ENCODE measurements around the gene NLRP3.
"Not testable (repeated sequence)": the region's sequence is repeated elsewhere in the genome, so short reads cannot be mapped to it uniquely, and the experiment has no call there.

Gene NLRP3

DNA sequence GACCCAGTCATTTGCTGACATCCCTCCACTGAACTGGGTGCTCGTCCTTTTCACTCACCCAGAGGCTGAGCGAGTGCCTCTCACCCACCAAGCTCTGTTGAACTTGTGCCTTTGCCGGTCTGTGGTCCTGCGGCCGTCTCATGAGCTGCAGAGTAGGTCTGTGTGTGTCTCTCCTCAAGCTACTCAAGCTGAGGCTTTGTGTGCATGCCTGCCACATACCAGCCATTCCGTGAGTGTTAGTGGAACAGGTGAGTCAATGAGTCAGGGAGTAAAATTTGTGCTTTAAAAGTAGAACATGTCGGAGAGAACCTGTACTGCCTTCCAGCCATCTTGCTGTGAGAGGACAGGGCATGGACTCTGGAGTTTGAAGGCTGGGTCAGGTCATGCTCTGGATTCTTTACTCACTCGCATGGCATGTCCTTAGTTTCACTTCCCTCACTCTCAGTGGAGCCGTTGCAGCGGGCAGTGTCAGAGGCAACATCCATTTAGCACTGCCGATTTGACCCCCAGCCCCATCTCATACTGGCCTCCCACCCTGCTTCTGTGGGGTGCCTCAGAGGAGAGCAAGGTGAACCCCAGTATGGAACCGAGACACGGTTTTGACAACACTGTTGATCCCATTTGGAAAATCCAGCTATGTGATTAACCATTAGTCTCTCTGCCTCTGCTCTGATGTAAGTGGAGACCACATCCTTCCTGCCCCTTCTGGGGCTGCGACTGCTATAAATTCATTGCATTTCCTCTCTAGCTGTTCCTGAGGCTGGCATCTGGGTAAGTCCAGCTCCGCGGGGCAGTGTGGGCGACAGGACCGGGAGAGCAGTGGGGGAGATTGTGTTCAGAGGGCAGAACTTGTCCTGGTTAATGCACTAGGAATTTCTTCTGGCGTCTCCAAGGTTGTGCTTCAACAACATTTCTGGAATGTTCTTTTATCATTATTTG, at the start of gene NLRP3:
Gene NLRP3 (plus strand): TSS at position 751 of the 939 bp plus-strand sequence. CDS start 2,628 bp downstream, outside the sequence.
- no peaks in the 10 kb centered on the region for H3K9me3 ChIP-seq
- no peak within 1 kb of the TSS for H3K4me3 ChIP-seq
- no peaks in the 10 kb centered on the region for H3K4me1 ChIP-seq
- peaks cover 15% of the 10 kb centered on the region; the same call in 1 of the 2 replicates for H3K27me3 ChIP-seq (ENCODE audit: low read depth)
- H3K36me3 ChIP-seq (replicated peaks), result no peaks in the 10 kb centered on the region
- DNase-seq (ENCODE audit: low spot score in 2 of 2), result no peak
- in situ Hi-C loops (cut with MboI; ENCODE audit: low sequenced_read_pairs), result no loop called here

DNA sequence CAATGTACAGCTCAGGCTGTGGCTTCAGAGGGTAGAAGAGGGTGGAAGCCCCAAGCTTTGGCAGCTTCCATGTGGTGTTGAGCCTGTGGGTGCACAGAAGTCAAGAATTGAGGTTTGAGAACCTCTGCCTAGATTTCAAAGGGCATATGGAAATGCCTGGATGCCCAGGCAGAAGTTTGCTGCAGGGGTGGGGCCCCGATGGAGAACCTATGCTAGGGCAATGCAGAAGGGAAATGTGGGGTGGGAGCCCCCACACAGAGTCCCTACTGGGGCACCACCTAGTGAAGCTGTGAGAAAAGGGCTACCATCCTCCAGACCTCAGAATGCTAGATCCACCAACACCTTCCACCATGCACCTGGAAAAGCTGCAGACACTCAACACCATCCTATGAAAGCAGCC, 49.6 kb upstream of the NLRP3 start:
- H3K4me3 ChIP-seq; H3K27me3 ChIP-seq (ENCODE audit: low read depth); H3K9me3 ChIP-seq; H3K36me3 ChIP-seq (replicated peaks); in situ Hi-C loops (cut with MboI; ENCODE audit: low sequenced_read_pairs); DNase-seq (ENCODE audit: low spot score in 2 of 2): not testable (repeated sequence)
- H3K4me1 ChIP-seq, result peaks cover 16% of the 10 kb centered on the region

DNA sequence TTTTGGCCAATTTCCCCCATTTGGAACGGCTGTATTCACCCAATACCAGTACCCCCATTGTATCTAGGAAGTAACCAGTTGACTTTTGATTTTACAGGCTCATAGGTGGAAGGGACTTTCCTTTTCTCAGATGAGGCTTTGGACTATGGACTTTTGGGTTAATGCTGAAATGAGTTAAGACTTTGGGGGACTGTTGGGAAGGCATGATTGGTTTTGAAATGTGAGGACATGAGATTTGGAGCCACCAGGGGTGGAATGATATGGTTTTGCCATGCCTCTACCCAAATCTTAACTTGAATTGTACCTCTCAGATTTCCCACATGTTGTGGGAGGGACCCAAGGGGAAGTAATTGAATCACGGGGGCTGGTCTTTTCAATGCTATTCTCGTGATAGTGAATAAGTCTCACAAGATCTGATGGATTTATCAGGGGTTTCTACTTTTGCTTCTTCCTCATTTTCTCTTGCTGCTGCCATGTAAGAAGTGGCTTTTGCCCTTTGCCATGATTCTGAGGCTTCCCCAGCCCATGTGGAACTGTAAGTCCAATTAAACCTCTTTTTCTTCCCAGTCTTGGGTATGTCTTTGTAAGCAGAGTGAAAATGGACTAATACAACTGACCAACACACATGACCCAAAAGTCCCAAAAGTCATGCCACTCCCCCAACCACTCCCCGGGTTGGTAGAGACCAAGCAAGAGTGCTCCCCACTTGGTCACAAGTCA, 48.9 kb upstream of the NLRP3 start:
- H3K36me3 ChIP-seq (replicated peaks), result no peaks in the 10 kb centered on the region
- H3K9me3 ChIP-seq, result peaks cover 9% of the 10 kb centered on the region; the same call in 1 of the 2 replicates
- in situ Hi-C loops (cut with MboI; ENCODE audit: low sequenced_read_pairs), result no loop called here
- no peak overlapping the region for H3K4me3 ChIP-seq
- peaks cover 17% of the 10 kb centered on the region for H3K4me1 ChIP-seq
- DNase-seq (ENCODE audit: low spot score in 2 of 2), result no peak
- H3K27me3 ChIP-seq (ENCODE audit: low read depth), result no peaks in the 10 kb centered on the region

DNA sequence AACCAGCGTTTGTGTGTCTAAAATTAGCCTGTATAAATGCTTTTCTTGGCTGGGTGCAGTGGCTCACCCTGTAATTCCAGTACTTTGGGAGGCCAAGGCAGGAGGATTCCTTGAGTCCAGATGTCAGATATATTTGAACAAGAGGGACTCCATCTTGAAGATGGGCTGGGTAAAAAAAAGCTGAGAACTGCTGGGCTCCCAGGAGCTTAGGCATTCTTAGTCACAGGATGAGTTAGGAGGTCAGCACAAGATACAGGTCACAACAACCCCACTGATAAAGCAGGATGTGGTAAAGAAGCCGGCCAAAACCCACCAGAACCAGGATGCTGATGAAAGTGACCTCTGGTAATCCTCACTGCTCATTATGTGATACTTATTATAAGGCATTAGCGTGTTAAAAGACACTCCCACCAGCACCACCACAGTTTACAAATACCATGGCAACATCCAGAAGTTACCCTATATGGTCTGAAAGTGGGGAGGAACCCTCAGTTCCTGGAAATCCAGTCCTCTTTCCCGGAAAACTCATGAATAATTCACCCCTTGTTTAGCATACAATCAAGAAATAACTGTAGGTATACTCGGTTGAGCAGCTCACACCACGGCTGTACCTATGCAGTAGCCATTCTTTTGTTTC, 48.1 kb upstream of the NLRP3 start:
- Histone ChIP-seq H3K9me3 (peaks cover 9% of the 10 kb centered on the region; the same call in 1 of the 2 replicates), H3K4me3 (no peak overlapping the region), H3K36me3 (replicated peaks) (no peaks in the 10 kb centered on the region), H3K4me1 (peaks cover 17% of the 10 kb centered on the region), H3K27me3 (ENCODE audit: low read depth) (no peaks in the 10 kb centered on the region)
- in situ Hi-C loops (cut with MboI; ENCODE audit: low sequenced_read_pairs), result no loop called here
- DNase-seq (ENCODE audit: low spot score in 2 of 2), result no peak

DNA sequence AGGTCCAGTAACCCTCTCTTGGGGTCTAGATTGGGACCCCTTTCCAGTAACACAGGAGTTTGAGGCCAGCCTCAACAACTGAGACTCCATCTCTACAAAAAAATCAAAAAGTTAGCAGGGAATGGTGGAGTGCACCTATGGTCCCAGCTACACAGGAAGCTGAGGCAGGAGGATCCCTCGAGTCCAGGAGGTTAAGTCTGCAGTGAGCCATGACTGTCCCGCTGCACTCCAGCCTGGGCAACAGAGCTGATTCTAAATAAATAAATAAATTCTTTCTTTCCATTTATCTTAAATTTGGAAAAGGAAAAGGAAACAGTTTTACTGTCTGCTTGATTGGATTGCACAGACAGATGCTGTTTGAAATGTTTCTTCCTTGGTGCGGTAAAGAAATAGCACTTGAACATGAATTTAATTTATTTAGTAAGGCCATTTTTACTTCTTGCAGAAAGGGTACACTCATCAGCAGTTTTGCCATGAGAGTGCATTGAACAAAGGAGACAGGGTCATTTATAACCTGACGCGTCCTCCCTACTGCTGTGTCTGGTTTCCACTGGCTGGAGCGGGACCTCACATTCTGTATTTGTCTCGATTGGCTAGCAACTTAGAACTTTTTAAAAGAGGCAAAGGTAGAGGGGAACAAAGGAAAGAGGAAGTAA, 47.4 kb upstream of the NLRP3 start:
- no peak for DNase-seq (ENCODE audit: low spot score in 2 of 2)
- no peaks in the 10 kb centered on the region for H3K36me3 ChIP-seq (replicated peaks)
- no peak overlapping the region for H3K4me3 ChIP-seq
- in situ Hi-C loops (cut with MboI; ENCODE audit: low sequenced_read_pairs), result no loop called here
- H3K9me3 ChIP-seq, result peaks cover 9% of the 10 kb centered on the region; the same call in 1 of the 2 replicates
- H3K4me1 ChIP-seq, result peaks cover 17% of the 10 kb centered on the region
- H3K27me3 ChIP-seq (ENCODE audit: low read depth), result no peaks in the 10 kb centered on the region

DNA sequence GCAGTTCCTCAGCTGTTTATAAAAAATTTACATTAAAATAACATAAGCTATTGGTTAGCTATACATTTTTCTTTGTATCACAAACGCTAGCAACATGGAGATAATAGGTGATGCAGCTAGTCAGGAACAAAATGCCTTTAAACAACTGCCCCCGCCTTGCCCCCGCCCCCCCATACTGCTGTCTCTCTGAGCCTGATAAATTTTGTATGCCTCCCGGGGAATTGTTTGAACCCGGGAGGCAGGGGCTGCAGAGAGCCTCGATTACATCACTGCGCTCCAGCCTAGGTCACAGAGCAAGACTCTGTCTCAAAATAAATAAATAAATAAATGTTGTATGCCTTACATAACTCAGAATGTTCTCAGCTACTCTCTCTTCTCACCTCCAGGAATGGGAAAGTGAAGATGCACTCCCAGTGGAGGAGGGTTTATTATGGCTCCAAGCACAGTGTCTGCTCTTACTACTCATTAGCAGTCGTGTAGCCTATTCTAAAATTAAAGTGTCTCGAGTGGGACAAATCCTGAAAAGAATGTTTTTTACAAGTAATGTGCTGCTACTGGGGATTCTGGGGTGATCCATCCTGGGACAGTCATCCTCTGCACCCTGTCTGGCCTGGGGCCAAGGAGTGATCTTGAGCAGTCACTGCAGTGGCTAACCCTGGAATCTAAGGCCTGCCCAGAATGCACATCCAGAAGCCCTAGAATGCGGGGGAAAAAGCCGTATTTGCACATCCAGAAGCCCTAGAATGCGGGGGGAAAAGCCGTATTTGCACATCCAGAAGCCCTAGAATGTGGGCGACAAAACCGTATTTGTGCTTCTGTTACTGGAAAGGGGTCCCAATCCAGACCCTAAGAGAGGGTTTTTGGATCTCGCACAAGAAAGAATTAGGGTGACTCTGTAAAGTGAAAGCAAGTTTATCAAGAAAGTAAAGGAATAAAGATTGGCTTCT, 44.9 kb upstream of the NLRP3 start:
- no peaks in the 10 kb centered on the region for H3K9me3 ChIP-seq
- H3K36me3 ChIP-seq (replicated peaks), result no peaks in the 10 kb centered on the region
- H3K4me1 ChIP-seq, result peaks cover 17% of the 10 kb centered on the region
- in situ Hi-C loops (cut with MboI; ENCODE audit: low sequenced_read_pairs), result no loop called here
- H3K4me3 ChIP-seq, result no peak overlapping the region
- H3K27me3 ChIP-seq (ENCODE audit: low read depth), result no peaks in the 10 kb centered on the region
- DNase-seq (ENCODE audit: low spot score in 2 of 2), result peak; percentile 52 to 61

DNA sequence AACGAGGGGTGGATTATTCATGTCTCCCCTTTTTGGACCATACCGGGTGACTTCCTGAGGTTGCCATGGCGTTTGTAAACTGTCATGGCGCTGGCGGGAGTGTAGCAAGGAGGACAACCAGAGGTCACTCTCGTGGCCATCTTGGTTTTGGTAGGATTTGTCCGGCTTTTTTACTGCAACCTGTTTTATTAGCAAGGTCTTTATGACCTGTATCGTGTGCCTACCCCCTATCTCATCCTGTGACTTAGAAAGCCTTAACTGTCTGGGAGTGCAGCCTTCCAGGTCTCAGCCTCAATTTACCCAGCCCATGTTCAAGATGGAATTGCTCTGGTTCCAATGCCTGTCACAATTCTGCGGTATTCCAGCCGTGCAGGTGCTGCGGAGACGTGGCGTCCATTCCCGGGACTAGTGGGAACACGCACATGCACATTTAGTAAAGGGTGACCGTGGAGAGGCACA, 44.1 kb upstream of the NLRP3 start:
- in situ Hi-C loops (cut with MboI; ENCODE audit: low sequenced_read_pairs), result no loop called here
- Histone ChIP-seq H3K27me3 (ENCODE audit: low read depth) (no peaks in the 10 kb centered on the region; the same call in 1 of the 2 replicates), H3K9me3 (no peaks in the 10 kb centered on the region), H3K4me3 (no peak overlapping the region), H3K36me3 (replicated peaks) (no peaks in the 10 kb centered on the region), H3K4me1 (peaks cover 23% of the 10 kb centered on the region)
- no peak for DNase-seq (ENCODE audit: low spot score in 2 of 2)

DNA sequence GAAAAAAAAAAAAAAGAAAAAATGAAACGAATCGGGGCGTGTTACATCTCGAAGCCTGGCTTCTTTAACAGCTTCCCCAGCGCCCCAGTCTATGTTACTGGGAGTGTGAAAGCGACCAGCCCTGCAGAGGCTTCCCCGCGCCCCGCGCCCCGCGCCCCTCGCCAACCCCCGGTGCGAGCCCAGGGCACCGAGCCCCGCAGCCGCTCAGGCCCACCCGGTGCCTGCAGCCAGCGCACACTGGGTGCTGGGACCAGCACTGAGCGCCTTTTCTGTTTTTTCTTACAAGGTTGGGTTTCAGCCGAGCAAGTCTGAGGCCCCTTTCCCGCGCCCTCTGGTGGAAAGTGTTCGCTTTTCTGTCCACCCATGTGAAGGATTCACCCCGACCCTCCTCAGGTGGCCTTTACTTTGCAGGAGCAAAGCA, 42.2 kb upstream of the NLRP3 start:
- Histone ChIP-seq H3K9me3 (no peaks in the 10 kb centered on the region), H3K27me3 (ENCODE audit: low read depth) (no peaks in the 10 kb centered on the region; the same call in 1 of the 2 replicates), H3K4me1 (peaks cover 26% of the 10 kb centered on the region), H3K36me3 (replicated peaks) (no peaks in the 10 kb centered on the region), H3K4me3 (peak overlapping the region; percentile 4; the same call in 1 of the 2 replicates)
- in situ Hi-C loops (cut with MboI; ENCODE audit: low sequenced_read_pairs), result no loop called here
- peak; percentile 46 to 84 for DNase-seq (ENCODE audit: low spot score in 2 of 2)

DNA sequence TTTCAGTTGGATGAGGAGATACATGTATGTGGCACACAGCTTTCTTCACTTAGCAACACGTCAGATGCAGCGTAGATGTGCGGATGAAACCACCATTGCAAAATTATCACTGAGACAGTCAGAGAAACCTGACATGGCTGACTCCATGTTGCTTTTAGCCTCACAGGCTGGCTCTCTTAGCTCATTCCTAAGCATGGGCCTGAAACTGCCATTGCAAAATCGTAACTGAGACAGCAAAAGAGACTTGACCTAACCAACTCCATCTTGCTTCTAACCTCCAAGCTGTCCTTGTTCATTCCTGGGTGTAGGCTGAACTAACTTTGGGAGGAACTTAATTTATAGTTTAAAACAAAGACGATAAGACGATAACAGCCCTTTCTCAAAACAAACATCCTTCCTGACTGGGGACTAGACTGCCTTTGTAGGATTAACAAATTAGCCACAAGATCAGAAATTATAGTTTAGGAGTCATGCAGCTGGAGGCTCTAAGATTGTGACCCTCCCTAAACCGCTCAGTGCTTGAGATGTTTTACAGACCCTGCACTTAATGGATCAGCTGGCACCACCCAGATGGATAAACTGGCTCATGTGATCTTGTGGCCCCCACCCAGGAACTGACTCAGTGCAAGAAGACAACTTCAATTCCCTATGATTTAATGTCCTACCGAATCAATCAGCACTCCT, 41.2 kb upstream of the NLRP3 start:
- in situ Hi-C loops (cut with MboI; ENCODE audit: low sequenced_read_pairs); H3K36me3 ChIP-seq (replicated peaks); H3K4me3 ChIP-seq; H3K9me3 ChIP-seq; H3K27me3 ChIP-seq (ENCODE audit: low read depth); DNase-seq (ENCODE audit: low spot score in 2 of 2): not testable (repeated sequence)
- peaks cover 26% of the 10 kb centered on the region for H3K4me1 ChIP-seq

DNA sequence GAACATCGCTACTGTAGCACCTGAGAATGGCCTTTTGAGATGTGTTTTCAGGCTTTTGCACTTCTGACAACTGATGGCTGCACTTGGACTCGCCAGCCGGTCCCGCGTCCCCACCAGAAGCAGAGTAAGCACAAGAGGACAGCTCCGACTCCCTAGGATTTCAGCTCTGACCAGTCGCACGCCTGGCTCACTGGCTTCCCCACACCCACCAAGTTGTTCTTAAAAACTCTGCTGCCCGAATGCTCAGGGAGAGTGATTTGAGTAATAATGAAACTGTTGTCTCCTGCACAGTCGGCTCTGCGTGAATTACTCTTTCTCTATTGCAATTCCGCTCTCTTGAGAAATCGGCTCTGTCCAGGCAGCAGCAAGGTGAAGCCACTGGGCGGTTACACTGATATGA, 40.2 kb upstream of the NLRP3 start:
- Histone ChIP-seq H3K4me3 (no peak overlapping the region), H3K9me3 (no peaks in the 10 kb centered on the region), H3K36me3 (replicated peaks) (no peaks in the 10 kb centered on the region), H3K27me3 (ENCODE audit: low read depth) (no peaks in the 10 kb centered on the region; the same call in 1 of the 2 replicates), H3K4me1 (peaks cover 16% of the 10 kb centered on the region)
- in situ Hi-C loops (cut with MboI; ENCODE audit: low sequenced_read_pairs), result no loop called here
- no peak for DNase-seq (ENCODE audit: low spot score in 2 of 2)

DNA sequence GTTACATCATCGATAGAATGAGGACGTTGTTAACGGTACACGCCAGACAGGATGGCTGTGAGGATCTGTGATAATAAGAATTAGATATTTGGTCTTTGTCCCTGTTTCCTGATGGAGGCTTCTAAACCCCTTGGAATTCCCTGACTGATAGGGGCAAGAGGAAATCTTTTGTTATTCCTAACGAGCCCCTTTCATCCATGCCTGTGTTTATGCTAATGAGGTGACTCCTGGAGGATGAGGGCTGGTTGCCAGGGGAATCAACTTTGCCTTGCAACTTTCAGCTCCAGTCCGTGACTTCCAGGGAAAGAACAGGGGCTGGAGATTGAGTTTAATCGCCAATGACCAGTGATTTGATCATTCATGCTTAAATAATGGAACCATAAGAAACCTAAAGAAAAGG, 39.3 kb upstream of the NLRP3 start:
- H3K36me3 ChIP-seq (replicated peaks), result no peaks in the 10 kb centered on the region
- in situ Hi-C loops (cut with MboI; ENCODE audit: low sequenced_read_pairs), result no loop called here
- H3K4me1 ChIP-seq, result peaks cover 9% of the 10 kb centered on the region
- no peak overlapping the region for H3K4me3 ChIP-seq
- no peaks in the 10 kb centered on the region; the same call in 1 of the 2 replicates for H3K27me3 ChIP-seq (ENCODE audit: low read depth)
- no peaks in the 10 kb centered on the region for H3K9me3 ChIP-seq
- DNase-seq (ENCODE audit: low spot score in 2 of 2), result peak; percentile 85 to 91

DNA sequence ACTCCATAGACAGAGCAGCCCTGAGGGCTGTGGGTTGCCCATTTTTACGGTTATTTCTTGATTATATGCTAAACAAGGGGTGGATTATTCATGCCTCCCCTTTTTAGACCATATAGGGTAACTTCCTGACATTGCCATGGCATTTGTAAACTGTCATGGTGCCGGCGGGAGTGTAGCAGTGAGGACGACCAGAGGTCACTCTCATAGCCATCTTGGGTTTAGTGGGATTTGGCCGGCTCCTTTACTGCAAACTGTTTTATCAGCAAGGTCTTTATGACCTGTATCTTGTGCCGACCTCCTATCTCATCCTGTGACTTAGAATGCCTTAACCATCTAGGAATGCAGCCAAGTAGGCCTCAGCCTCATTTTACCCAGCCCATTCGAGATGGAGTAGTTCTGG, 38.3 kb upstream of the NLRP3 start:
- H3K4me1 ChIP-seq; H3K27me3 ChIP-seq (ENCODE audit: low read depth); DNase-seq (ENCODE audit: low spot score in 2 of 2); H3K36me3 ChIP-seq (replicated peaks); H3K4me3 ChIP-seq; H3K9me3 ChIP-seq; in situ Hi-C loops (cut with MboI; ENCODE audit: low sequenced_read_pairs): not testable (repeated sequence)
